Colonic mucosa (tissue), 4 donors: ENCODE results near the gene HERPUD1. TPM values are rescaled to one million over a fixed set of nuclear protein-coding genes. Genes with fewer than 3 reads are reported as not detected.
"Not testable (repeated sequence)": the region's sequence is repeated elsewhere in the genome, so short reads cannot be mapped to it uniquely, and the experiment has no call there.

Experiments used
- DNase-seq: peaks from one replicate; pipeline ENCODE4 v3.0.0-alpha.2; 2020
- H3K27ac ChIP-seq: fragments of 200-600 bp; one replicate; pipeline ENCODE4 v1.8.0; 2021
- H3K27me3 ChIP-seq: fragments of 200-600 bp; one replicate; pipeline ENCODE4 v1.8.0; 2021
- H3K36me3 ChIP-seq: fragments of 200-600 bp; one replicate; pipeline ENCODE4 v1.8.0; 2021
- H3K4me1 ChIP-seq: fragments of 200-600 bp; one replicate; pipeline ENCODE4 v1.8.0; 2021; ENCODE audit warnings: mild to moderate bottlenecking
- H3K4me3 ChIP-seq: fragments of 200-600 bp; one replicate; pipeline ENCODE4 v1.8.0; 2021
- H3K9ac ChIP-seq, 2 donors: one replicate each; pipeline ENCODE4 v1.7.0; 2013; ENCODE audit warnings: control low read depth in 2 of 2, low read depth in 2 of 2, low read length in 2 of 2
- H3K9me3 ChIP-seq: fragments of 200-600 bp; one replicate; pipeline ENCODE4 v1.8.0; 2021
- CTCF ChIP-seq: fragments of 200-600 bp; IDR thresholded peaks from one replicate; pipeline ENCODE4 v1.8.0; 2022; ENCODE audit warnings: antibody characterized with exemption, mild to moderate bottlenecking
- intact Hi-C: fragments of 100-400 bp; cut with DNase I; formaldehyde crosslinking; loops from one replicate; pipeline ENCODE4 v1.14.1; 2022
- total RNA-seq, 2 donors: library from RNA; stranded (reverse); fragmentation: NEBNext Ultra II Directional in 1 of 2; extraction: Animal tissue kit (Norgen Biotek cat#: 25700) in 1 of 2; gene quantifications; one replicate each; pipeline ENCODE4 v1.2.1, GENCODE V29; 2021
- donor health status: healthy.
- donor health status: DM: no; HTN: no; CAD: no.
- donor health status: DM: no; HTN: no; CAD: no.

Gene HERPUD1
- total RNA-seq, 2 donors from 2014 or later: 130 to 194 TPM

GRCh38 chr16:56971768-56972043 lies 39.8 kb downstream of the HERPUD1 start:
- H3K27ac ChIP-seq: no peak overlapping the region
- H3K36me3 ChIP-seq: no peaks in the 10 kb centered on the region
- intact Hi-C loops: loop anchor here (5.0 kb wide), 1 partner anchor 56 kb away; no protein-coding TSS in a partner anchor
- TF ChIP-seq CTCF: no peak
- no peak overlapping the region for H3K4me3 ChIP-seq
- H3K9ac ChIP-seq: no peak overlapping the region
- DNase-seq: no peak
- no peaks in the 10 kb centered on the region for H3K27me3 ChIP-seq
- H3K9me3 ChIP-seq: no peaks in the 10 kb centered on the region
- H3K4me1 ChIP-seq: no peaks in the 10 kb centered on the region

- DNase-seq: no peak
- no peak overlapping the region for H3K4me3 ChIP-seq
- TF ChIP-seq CTCF: no peak
- no peaks in the 10 kb centered on the region for H3K4me1 ChIP-seq
- no peaks in the 10 kb centered on the region for H3K9me3 ChIP-seq
- no peaks in the 10 kb centered on the region for H3K27me3 ChIP-seq
- intact Hi-C loops: loop anchor here (5.0 kb wide), 1 partner anchor 55 kb away; no protein-coding TSS in a partner anchor
- H3K27ac ChIP-seq: no peak overlapping the region
- H3K9ac ChIP-seq: no peak overlapping the region
- no peaks in the 10 kb centered on the region for H3K36me3 ChIP-seq
Observed at GRCh38 chr16:56972403-56973293, 40.7 kb downstream of the HERPUD1 start.

- no peak overlapping the region for H3K9ac ChIP-seq
- H3K4me1 ChIP-seq: no peaks in the 10 kb centered on the region
- peak; percentile 17 for DNase-seq
- H3K4me3 ChIP-seq: no peak overlapping the region
- H3K36me3 ChIP-seq: no peaks in the 10 kb centered on the region
- TF ChIP-seq CTCF: no peak
- intact Hi-C loops: loop anchor here (5.0 kb wide), 1 partner anchor 54 kb away; no protein-coding TSS in a partner anchor
- no peaks in the 10 kb centered on the region for H3K9me3 ChIP-seq
- H3K27ac ChIP-seq: no peak overlapping the region
- no peaks in the 10 kb centered on the region for H3K27me3 ChIP-seq
Observed at GRCh38 chr16:56973294-56973689, 41.4 kb downstream of the HERPUD1 start.

GRCh38 chr16:56973899-56974298 lies 42.0 kb downstream of the HERPUD1 start:
- H3K27me3 ChIP-seq, H3K36me3 ChIP-seq, DNase-seq, H3K27ac ChIP-seq, H3K9me3 ChIP-seq, H3K9ac ChIP-seq, H3K4me3 ChIP-seq, H3K4me1 ChIP-seq: not testable (repeated sequence)
- intact Hi-C loops: loop anchor here (5.0 kb wide), 1 partner anchor 53 kb away; no protein-coding TSS in a partner anchor

- H3K27ac ChIP-seq: no peak overlapping the region
- DNase-seq: no peak
Observed at GRCh38 chr16:56974549-56975300, 42.8 kb downstream of the HERPUD1 start.

More at GRCh38 chr16:56974549-56975300, 42.8 kb downstream of the HERPUD1 start:
- H3K9me3 ChIP-seq: no peaks in the 10 kb centered on the region
- H3K4me1 ChIP-seq: no peaks in the 10 kb centered on the region
- no peak for TF ChIP-seq CTCF
- H3K27me3 ChIP-seq: no peaks in the 10 kb centered on the region
- no peak overlapping the region for H3K4me3 ChIP-seq
- no peaks in the 10 kb centered on the region for H3K36me3 ChIP-seq
- peak overlapping the region in 1 of 2 donors; percentile 9 for H3K9ac ChIP-seq
- intact Hi-C loops: loop anchor here (5.0 kb wide), 1 partner anchor 53 kb away; no protein-coding TSS in a partner anchor
